GM12878 (cell line): ENCODE results near the gene GTF2A1. TPM values are rescaled to one million over a fixed set of nuclear protein-coding genes. Genes with fewer than 3 reads are reported as not detected.

Source experiments
- ATAC-seq: fragments of 200-7000 bp; cut with Tn5 transposase; 3 replicates; pipeline ENCODE4 v1.9.1; 2020; ENCODE audit warnings: mild to moderate bottlenecking, moderate library complexity
- BruUV-seq: library from RNA; stranded (reverse); fragments of 400-500 nt; replicated peaks from 2 replicates; lab custom pipeline; 2021; lab: Mats Ljungman, UMichigan
- CTCF ChIA-PET: fragments of 300-600 bp; sonication (Branson Sonifier 250); formaldehyde crosslinking; extraction: SDS; loops from one replicate; lab custom pipeline; 2021; ENCODE audit warnings: inconsistent platforms; lab: Yijun Ruan, JAX
- POLR2A ChIA-PET: fragments of 350-600 bp; formaldehyde crosslinking; extraction: SDS; loops from one replicate; lab custom pipeline; 2021; ENCODE audit warnings: inconsistent platforms; lab: Charles Lee
- RAD21 ChIA-PET: fragments of 300-600 bp; sonication (Branson Sonifier 250); formaldehyde crosslinking; loops from one replicate; lab custom pipeline; 2023; ENCODE audit warnings: antibody characterized with exemption; ENCODE audit not compliant: unreplicated experiment; lab: Charles Lee
- SMC1A ChIA-PET: fragments of 300-600 bp; sonication (Branson Sonifier 250); formaldehyde crosslinking; loops from one replicate; lab custom pipeline; 2023; ENCODE audit not compliant: unreplicated experiment, uncharacterized antibody; lab: Charles Lee
- DNase-seq: peaks from one replicate; pipeline ENCODE4 v3.0.0-alpha.2; 2011; ENCODE audit warnings: low read depth, low spot score
- FAIRE-seq: peaks from 3 replicates; lab custom pipeline; 2011; peaks lifted over from hg19 to GRCh38; lab: Jason Lieb, UNC
- H2AFZ ChIP-seq: 2 replicates; pipeline ENCODE4 v1.6.0; 2011; ENCODE audit warnings: low read depth, low read length, control low read depth; ENCODE audit not compliant: control insufficient read depth
- H3K27ac ChIP-seq: 2 replicates; pipeline ENCODE4 v1.5.1; 2011; ENCODE audit warnings: control low read depth; ENCODE audit not compliant: control insufficient read depth, insufficient read depth
- H3K27me3 ChIP-seq, 2 experiments: replicated peaks in 1 of 2; 2 replicates each; pipeline versions ENCODE4 v1.6.0 to v1.6.1; 2011; ENCODE audit warnings: low read length in 1 of 2; ENCODE audit not compliant: control insufficient read depth in 2 of 2, insufficient read depth in 2 of 2
- H3K36me3 ChIP-seq, 2 experiments: 2 replicates each; pipeline ENCODE4 v1.5.1; 2011; ENCODE audit warnings: low read length in 1 of 2; ENCODE audit not compliant: control insufficient read depth in 2 of 2, insufficient read depth in 2 of 2
- H3K4me1 ChIP-seq: 2 replicates; pipeline ENCODE4 v1.6.1; 2011; ENCODE audit warnings: mild to moderate bottlenecking, low read length, moderate library complexity, mixed read lengths; ENCODE audit not compliant: control insufficient read depth, insufficient read depth
- H3K4me2 ChIP-seq: 2 replicates; pipeline ENCODE4 v1.6.0; 2011; ENCODE audit warnings: control low read depth; ENCODE audit not compliant: control insufficient read depth, insufficient read depth
- H3K4me3 ChIP-seq: fragments of 200-600 bp; sonication (generic); 2 replicates; pipeline ENCODE4 v1.5.1; 2016
- H3K79me2 ChIP-seq: 2 replicates; pipeline ENCODE4 v1.6.0; 2011; ENCODE audit warnings: low read length; ENCODE audit not compliant: control insufficient read depth, insufficient read depth
- H3K9ac ChIP-seq: 2 replicates; pipeline ENCODE4 v1.8.0; 2011; ENCODE audit warnings: low read length, control low read depth, mixed read lengths; ENCODE audit not compliant: control insufficient read depth, insufficient read depth
- H3K9me3 ChIP-seq: replicated peaks from 3 replicates; pipeline ENCODE4 v1.5.1; 2011; ENCODE audit warnings: mild to moderate bottlenecking, low read length; ENCODE audit not compliant: control insufficient read depth, insufficient read depth
- H4K20me1 ChIP-seq: 2 replicates; pipeline ENCODE4 v1.6.0; 2011; ENCODE audit not compliant: control insufficient read depth, insufficient read depth
- CBX5 ChIP-seq: sonication (generic); IDR thresholded peaks from 2 replicates; pipeline ENCODE4 v1.6.1; 2016; ENCODE audit warnings: low read depth, moderate library complexity, mild to moderate bottlenecking, inconsistent platforms
- KAT2A ChIP-seq: conservative IDR thresholded peaks from 2 replicates; pipeline ENCODE4 v1.6.1; 2011; ENCODE audit warnings: low read depth, low read length; ENCODE audit not compliant: control insufficient read depth
- MEF2B ChIP-seq: fragments of 450-650 bp; IDR thresholded peaks from 2 replicates; pipeline ENCODE4 v1.6.1; 2018; ENCODE audit warnings: mild to moderate bottlenecking, moderate library complexity; ENCODE audit not compliant: partially characterized antibody, poor library complexity, severe bottlenecking
- MYC ChIP-seq: IDR thresholded peaks from 2 replicates; pipeline ENCODE4 v1.6.1; 2011; ENCODE audit warnings: mild to moderate bottlenecking, low read length, moderate library complexity, inconsistent platforms; ENCODE audit not compliant: insufficient read depth, insufficient replicate concordance, insufficient read length, severe bottlenecking
- NBN ChIP-seq: fragments of 450-650 bp; IDR thresholded peaks from 2 replicates; pipeline ENCODE4 v1.6.1; 2016
- RUNX3 ChIP-seq: IDR thresholded peaks from 2 replicates; pipeline ENCODE4 v1.6.1; 2012; ENCODE audit warnings: low read length, inconsistent platforms
- WGBS: methylation state at CpG from one replicate; pipeline ENCODE4 v1.1.6; 2016; ENCODE audit warnings: low lambda C conversion rate; ENCODE audit not compliant: insufficient replicate concordance, insufficient coverage; ENCODE audit errors: missing lambda C conversion rate; 5-methylcytosine and 5-hydroxymethylcytosine counted together
- in situ Hi-C: fragments of 300-500 bp; cut with MboI; formaldehyde crosslinking; loops from 9 replicates; pipeline ENCODE4 v1.14.3; 2018; ENCODE audit warnings: mixed read lengths
- intact Hi-C: fragments of 100-400 bp; cut with micrococcal nuclease; formaldehyde crosslinking; loops from one replicate; pipeline ENCODE4 v1.14.2; 2022; ENCODE audit not compliant: unreplicated experiment
- polyA plus RNA-seq, 11 experiments: library from polyadenylated mRNA; depleted of rRNA in 4 of 11; unstranded in 6 of 11; stranded (reverse) in 5 of 11; fragments of >200 nt; fragmentation: Nextera tagmentation in 4 of 11; fragmentation: Illumina TruSeq in 1 of 11; extraction: Ambion mirVana in 4 of 11; extraction: Trizol in 1 of 11; gene quantifications; 1 replicate in 1 of 11; 2 replicates in 10 of 11; pipeline versions ENCODE4 v1.2.1 to v1.2.3, GENCODE V29; 2011 to 2016; ENCODE audit warnings: inconsistent platforms in 2 of 11, missing spikeins in 2 of 11, low read depth in 1 of 11
- total RNA-seq, 4 experiments: library from RNA; depleted of rRNA in 3 of 4; stranded (reverse); fragments of >200 nt in 3 of 4; fragmentation: Illumina TruSeq in 1 of 4; extraction: Trizol in 1 of 4; gene quantifications; 2 replicates each; pipeline versions ENCODE4 v1.2.1 to v1.2.3, GENCODE V29; 2013 to 2021
- TF ChIP-seq, protein P1 (sequence below): fragments of 450-650 bp; IDR thresholded peaks from 2 replicates; pipeline ENCODE4 v1.6.1; 2017; ENCODE audit warnings: low read depth, mild to moderate bottlenecking, moderate library complexity
- TF ChIP-seq, protein P2 (sequence below): fragments of 450-650 bp; IDR thresholded peaks from 2 replicates; pipeline ENCODE4 v1.6.1; 2016; ENCODE audit warnings: mild to moderate bottlenecking
- TF ChIP-seq, protein P3 (sequence below): fragments of 450-650 bp; IDR thresholded peaks from 2 replicates; pipeline ENCODE4 v1.6.1; 2016; ENCODE audit warnings: mild to moderate bottlenecking, moderate library complexity, borderline replicate concordance

The GTF2A1 gene
- total and polyA plus RNA-seq, 10 of the 15 experiments (the other 5 are each of a cell fraction or from before 2014, with no cell fraction given), result 2.5 to 28.7 (median 14.9) TPM

DNA sequence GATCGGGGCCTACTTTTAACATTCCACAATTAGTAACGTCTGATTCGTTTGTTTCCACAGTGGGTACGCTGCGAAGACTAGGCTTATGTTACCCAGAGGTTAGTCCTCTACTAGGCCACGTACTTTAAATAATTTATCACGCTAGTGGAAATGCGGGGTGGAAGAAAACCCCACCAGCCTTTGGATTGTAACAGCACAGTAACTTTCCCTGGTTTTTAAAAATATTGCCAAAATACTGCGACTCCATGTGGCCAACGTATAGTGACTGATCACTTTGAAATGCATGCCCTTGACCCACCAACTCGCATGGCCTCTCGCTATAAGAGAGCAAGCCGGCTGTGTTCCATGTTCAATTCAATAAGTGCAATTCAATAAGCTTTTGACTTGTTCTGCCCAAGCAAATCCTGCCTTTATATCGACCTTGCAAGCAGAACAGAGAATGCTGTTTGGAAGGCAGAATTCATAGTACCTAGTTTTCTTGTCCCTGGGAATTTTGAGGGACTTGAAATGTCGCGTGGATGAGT, 882 bp upstream of the GTF2A1 start:
- FAIRE-seq (no peak), ATAC-seq (no peak)
- no peaks in the 10 kb centered on the region for H3K27me3 ChIP-seq
- no peaks in the 10 kb centered on the region; the same call in 2 of the 3 replicates for H3K9me3 ChIP-seq
- H3K4me2 ChIP-seq, result peak overlapping the region; percentile 51
- 35% methylated on average over 16 of the region's 16 CpGs for WGBS
- in situ Hi-C loops, result no loop called here
- H3K79me2 ChIP-seq, result peaks cover 38% of the 10 kb centered on the region
- no peaks in the 10 kb centered on the region for H3K36me3 ChIP-seq
- ChIA-PET CTCF (interaction anchor here (1.0 to 1.5 kb wide), 2 partner anchors 51 to 225 kb away, joined by 3 to 5 read pairs; no protein-coding TSS in a partner anchor), POLR2A (interaction anchor here (1.2 to 2.1 kb wide), 4 partner anchors 12 to 280 kb away, joined by 3 to 7 read pairs (median 5); partner anchors contain the start of gene CEP128)
- H3K27ac ChIP-seq, result peak overlapping the region; percentile 97
- peak overlapping the region; percentile 67 for H3K4me3 ChIP-seq
- peak overlapping the region; percentile 89 for H2AFZ ChIP-seq
- TF ChIP-seq MEF2B (peak; percentile 7), KAT2A (no peak), MYC (peak; percentile 2), NBN (0 out of 2 replicates have a peak, but pooled peaks have one; percentile 21), RUNX3 (no peak), CBX5 (peak; percentile 6; the same call in 1 of the 2 replicates)
- TF ChIP-seq, protein P1, sequence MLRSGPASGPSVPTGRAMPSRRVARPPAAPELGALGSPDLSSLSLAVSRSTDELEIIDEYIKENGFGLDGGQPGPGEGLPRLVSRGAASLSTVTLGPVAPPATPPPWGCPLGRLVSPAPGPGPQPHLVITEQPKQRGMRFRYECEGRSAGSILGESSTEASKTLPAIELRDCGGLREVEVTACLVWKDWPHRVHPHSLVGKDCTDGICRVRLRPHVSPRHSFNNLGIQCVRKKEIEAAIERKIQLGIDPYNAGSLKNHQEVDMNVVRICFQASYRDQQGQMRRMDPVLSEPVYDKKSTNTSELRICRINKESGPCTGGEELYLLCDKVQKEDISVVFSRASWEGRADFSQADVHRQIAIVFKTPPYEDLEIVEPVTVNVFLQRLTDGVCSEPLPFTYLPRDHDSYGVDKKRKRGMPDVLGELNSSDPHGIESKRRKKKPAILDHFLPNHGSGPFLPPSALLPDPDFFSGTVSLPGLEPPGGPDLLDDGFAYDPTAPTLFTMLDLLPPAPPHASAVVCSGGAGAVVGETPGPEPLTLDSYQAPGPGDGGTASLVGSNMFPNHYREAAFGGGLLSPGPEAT, result 0 out of 2 replicates have a peak, but pooled peaks have one; percentile 18
- TF ChIP-seq, protein P2, sequence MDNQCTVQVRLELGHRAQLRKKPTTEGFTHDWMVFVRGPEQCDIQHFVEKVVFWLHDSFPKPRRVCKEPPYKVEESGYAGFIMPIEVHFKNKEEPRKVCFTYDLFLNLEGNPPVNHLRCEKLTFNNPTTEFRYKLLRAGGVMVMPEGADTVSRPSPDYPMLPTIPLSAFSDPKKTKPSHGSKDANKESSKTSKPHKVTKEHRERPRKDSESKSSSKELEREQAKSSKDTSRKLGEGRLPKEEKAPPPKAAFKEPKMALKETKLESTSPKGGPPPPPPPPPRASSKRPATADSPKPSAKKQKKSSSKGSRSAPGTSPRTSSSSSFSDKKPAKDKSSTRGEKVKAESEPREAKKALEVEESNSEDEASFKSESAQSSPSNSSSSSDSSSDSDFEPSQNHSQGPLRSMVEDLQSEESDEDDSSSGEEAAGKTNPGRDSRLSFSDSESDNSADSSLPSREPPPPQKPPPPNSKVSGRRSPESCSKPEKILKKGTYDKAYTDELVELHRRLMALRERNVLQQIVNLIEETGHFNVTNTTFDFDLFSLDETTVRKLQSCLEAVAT, result peak; percentile 95
- TF ChIP-seq, protein P3, sequence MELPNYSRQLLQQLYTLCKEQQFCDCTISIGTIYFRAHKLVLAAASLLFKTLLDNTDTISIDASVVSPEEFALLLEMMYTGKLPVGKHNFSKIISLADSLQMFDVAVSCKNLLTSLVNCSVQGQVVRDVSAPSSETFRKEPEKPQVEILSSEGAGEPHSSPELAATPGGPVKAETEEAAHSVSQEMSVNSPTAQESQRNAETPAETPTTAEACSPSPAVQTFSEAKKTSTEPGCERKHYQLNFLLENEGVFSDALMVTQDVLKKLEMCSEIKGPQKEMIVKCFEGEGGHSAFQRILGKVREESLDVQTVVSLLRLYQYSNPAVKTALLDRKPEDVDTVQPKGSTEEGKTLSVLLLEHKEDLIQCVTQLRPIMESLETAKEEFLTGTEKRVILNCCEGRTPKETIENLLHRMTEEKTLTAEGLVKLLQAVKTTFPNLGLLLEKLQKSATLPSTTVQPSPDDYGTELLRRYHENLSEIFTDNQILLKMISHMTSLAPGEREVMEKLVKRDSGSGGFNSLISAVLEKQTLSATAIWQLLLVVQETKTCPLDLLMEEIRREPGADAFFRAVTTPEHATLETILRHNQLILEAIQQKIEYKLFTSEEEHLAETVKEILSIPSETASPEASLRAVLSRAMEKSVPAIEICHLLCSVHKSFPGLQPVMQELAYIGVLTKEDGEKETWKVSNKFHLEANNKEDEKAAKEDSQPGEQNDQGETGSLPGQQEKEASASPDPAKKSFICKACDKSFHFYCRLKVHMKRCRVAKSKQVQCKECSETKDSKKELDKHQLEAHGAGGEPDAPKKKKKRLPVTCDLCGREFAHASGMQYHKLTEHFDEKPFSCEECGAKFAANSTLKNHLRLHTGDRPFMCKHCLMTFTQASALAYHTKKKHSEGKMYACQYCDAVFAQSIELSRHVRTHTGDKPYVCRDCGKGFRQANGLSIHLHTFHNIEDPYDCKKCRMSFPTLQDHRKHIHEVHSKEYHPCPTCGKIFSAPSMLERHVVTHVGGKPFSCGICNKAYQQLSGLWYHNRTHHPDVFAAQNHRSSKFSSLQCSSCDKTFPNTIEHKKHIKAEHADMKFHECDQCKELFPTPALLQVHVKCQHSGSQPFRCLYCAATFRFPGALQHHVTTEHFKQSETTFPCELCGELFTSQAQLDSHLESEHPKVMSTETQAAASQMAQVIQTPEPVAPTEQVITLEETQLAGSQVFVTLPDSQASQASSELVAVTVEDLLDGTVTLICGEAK, result 0 out of 2 replicates have a peak, but pooled peaks have one; percentile 41
- TF ChIP-seq, all 136 proteins: peak for 7
- SMC1A ChIA-PET, result interaction anchor here (0.9 to 1.8 kb wide), 3 partner anchors 8 to 23 kb away, joined by 3 to 7 read pairs (median 5); no protein-coding TSS in a partner anchor
- peak overlapping the region; percentile 89 for H3K9ac ChIP-seq
- BruUV-seq, result TSS peak; percentile 52
- RAD21 ChIA-PET, result interaction anchor here (1.5 to 1.6 kb wide), 2 partner anchors 25 to 51 kb away, joined by 3 to 4 read pairs; no protein-coding TSS in a partner anchor
- intact Hi-C loops, result loop anchor here (2.0 kb wide), 1 partner anchor 249 kb away; no protein-coding TSS in a partner anchor
- 0 out of 2 replicates have a peak, but pooled peaks cover 3% of the 10 kb centered on the region for H3K4me1 ChIP-seq
- no peak for DNase-seq
- no peaks in the 10 kb centered on the region for H4K20me1 ChIP-seq
